ENCODE results near the gene HS3ST4.
"Not testable (repeated sequence)": the region's sequence is repeated elsewhere in the genome, so short reads cannot be mapped to it uniquely, and the experiment has no call there.

Gene HS3ST4

DNA sequence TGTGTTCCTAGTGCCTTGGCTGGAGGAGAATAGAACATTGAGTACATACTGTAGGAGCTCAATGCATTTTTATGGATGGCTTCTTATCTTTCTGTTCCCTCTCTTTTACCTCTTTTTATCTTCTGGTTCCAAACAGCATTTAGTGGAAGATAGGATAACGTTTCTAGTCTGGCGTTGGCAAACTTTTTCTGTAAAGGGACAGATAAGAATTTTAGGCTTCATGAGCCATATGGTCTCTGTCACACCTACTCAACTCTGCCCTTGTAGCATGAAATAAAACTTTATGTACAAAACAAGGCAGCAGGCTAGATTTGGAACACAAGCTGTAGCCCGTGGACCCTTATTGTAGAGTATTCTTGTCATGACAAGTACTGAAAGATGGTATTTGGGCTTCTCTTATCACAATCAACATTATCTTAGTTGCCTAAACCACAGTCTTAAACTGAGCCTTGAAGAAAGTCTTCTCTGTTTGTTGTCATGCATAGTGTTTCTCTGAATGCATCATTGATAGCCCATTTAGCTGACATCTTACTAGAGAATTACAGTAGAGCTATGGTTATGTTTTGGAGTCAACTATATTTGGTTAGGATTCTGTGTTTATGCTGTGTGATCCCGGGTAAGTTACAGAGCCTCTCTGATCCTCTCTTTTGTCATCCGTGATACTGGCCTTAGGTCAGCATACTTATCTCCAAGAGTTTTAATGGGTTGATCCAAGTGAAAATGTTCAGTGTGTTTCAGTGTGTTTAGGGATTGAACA is 80.2 kb downstream of the HS3ST4 start:
- TF ChIP-seq, protein P1, sequence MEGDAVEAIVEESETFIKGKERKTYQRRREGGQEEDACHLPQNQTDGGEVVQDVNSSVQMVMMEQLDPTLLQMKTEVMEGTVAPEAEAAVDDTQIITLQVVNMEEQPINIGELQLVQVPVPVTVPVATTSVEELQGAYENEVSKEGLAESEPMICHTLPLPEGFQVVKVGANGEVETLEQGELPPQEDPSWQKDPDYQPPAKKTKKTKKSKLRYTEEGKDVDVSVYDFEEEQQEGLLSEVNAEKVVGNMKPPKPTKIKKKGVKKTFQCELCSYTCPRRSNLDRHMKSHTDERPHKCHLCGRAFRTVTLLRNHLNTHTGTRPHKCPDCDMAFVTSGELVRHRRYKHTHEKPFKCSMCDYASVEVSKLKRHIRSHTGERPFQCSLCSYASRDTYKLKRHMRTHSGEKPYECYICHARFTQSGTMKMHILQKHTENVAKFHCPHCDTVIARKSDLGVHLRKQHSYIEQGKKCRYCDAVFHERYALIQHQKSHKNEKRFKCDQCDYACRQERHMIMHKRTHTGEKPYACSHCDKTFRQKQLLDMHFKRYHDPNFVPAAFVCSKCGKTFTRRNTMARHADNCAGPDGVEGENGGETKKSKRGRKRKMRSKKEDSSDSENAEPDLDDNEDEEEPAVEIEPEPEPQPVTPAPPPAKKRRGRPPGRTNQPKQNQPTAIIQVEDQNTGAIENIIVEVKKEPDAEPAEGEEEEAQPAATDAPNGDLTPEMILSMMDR (IDR thresholded peaks at IDR 0.05; ENCODE audit: control extremely low read depth, extremely low read depth, low read depth, missing control alignments), result no peak
- ChIA-PET CTCF (no interaction called here), POLR2A (no interaction called here)
- DNase-seq (ENCODE audit: extremely low spot score), result no peak

DNA sequence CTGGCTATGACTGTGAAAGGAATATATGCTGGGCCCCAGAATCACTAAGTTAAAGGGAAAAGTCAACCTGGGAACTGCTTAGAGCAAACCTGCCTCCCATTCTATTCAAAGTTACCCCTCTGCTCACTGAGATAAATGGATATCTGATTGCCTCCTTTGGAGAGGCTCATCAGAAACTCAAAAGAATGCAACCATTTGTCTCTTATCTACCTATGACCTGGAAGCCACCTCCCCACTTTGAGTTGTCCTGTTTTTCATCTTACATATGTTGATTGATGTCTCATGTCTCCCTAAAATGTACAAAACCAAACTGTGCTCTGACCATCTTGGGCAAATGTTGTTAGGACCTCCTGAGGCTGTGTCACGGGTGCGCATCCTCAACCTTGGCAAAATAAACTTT is 84.5 kb downstream of the HS3ST4 start:
- POLR2A ChIA-PET; CTCF ChIA-PET; DNase-seq (ENCODE audit: extremely low spot score): not testable (repeated sequence)

DNA sequence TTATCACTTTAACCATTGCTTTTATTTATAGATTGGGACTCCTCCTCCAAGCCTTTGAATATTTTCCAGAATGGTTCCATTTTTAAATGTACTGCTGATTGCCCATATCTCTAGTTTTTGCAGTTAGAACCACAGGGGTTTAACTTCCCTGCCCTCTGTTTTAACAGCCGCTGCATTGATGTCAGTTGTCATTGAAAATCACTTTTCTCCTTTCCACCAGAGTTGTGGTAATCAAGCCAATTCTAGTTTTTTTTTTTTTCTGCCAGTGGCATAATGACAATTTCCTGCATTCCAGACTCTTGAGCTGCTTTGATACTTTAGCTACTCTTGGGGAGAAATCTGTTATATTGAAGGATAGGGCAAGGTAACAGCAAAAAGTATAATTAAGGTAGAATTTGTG is 91.5 kb downstream of the HS3ST4 start:
- TF ChIP-seq, protein P1 (IDR thresholded peaks at IDR 0.05; ENCODE audit: control extremely low read depth, extremely low read depth, low read depth, missing control alignments), result no peak
- CTCF ChIA-PET, result no interaction called here
- no peak for DNase-seq (ENCODE audit: extremely low spot score)
- POLR2A ChIA-PET, result no interaction called here

DNA sequence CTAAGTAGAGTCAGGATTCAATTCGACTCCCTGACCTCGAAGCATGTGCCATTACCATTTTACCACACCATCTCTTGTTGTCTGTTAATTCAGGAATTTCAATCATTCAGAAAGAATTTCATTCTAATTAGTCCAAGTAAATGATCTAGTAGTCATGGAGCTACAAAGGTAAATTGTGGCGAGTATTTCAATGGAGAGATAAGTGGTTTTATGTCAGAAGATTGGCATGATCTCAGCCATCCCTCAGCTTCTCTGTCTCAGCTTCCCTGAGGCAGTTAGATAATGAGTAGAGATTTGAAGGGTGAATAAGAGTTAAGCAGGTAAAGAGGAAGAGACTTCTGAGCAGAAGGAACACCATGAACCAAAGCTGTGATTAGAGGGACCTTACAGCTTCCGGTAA is 93.6 kb downstream of the HS3ST4 start:
- no peak for DNase-seq (ENCODE audit: extremely low spot score)
- ChIA-PET CTCF (no interaction called here), POLR2A (no interaction called here)
- TF ChIP-seq, protein P1 (IDR thresholded peaks at IDR 0.05; ENCODE audit: control extremely low read depth, extremely low read depth, low read depth, missing control alignments), result no peak

DNA sequence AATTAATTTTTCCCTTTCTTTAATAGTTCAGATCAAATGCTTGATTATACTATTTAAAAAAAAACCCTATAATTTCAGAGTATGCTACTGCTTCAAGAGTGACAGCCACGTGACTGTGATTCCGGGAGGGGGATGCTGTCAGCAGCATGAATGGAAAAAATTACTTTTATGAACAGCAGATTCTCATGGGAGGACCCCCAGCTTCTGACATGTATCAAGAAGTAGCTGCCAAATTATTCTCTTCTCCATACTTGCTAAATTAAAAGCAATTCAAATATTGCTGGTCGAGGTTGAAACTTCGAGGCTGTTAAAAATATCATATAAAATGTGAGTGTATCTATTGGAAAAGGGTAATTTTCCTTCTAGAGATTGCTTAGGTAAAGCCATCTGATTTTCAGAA is 95.0 kb downstream of the HS3ST4 start:
- DNase-seq (ENCODE audit: extremely low spot score), result no peak
- TF ChIP-seq, protein P1 (IDR thresholded peaks at IDR 0.05; ENCODE audit: control extremely low read depth, extremely low read depth, low read depth, missing control alignments), result no peak
- ChIA-PET POLR2A (no interaction called here), CTCF (no interaction called here)

DNA sequence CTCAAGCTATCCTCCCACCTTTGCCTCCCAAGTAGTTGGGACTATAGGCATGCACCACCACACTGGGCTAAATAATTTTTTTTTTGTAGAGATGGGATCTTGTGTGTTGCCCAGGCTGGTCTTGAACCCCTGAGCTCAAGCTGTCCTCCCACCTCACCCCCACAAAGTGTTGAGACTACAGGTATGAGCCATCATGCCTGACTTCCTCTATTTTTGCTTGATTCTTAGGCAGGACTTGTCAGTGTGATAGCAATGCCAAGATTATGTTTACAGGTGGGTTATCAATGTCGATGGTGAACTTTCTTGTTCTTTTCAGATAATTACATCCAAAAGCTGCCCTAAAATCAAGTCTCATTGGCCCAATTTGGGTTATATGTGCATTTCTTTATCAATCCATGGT is 96.9 kb downstream of the HS3ST4 start:
- CTCF ChIA-PET, result no interaction called here
- no peak for DNase-seq (ENCODE audit: extremely low spot score)
- TF ChIP-seq, protein P1 (IDR thresholded peaks at IDR 0.05; ENCODE audit: control extremely low read depth, extremely low read depth, low read depth, missing control alignments), result no peak
- POLR2A ChIA-PET, result no interaction called here

DNA sequence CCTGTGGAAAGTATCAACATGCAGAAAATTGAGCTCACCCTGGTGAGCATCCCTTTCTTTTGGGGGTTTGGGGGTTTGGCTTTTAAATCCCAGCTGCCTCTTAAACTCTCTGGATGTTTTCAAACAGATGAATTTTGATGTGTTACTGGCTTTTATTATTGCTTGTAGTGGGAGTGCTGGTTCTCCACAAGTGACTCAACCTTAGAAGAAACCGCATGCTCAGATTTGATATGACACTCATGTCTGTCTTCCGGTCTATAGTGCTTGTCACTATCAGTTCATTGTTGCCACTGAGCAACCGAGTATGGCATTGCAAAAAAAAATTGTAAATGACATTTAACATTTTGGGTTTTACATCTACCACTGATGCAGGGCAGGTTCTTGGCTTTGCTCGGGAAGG is 104.5 kb downstream of the HS3ST4 start:
- no peak for DNase-seq (ENCODE audit: extremely low spot score)
- ChIA-PET CTCF (no interaction called here), POLR2A (no interaction called here)
- TF ChIP-seq, protein P1 (IDR thresholded peaks at IDR 0.05; ENCODE audit: control extremely low read depth, extremely low read depth, low read depth, missing control alignments), result no peak

Measured in GM10248 (cell line).